Metanephros (tissue), 1 donor: ENCODE data around the gene MRGPRE. TPM values are rescaled to one million over a fixed set of nuclear protein-coding genes. Genes with fewer than 3 reads are reported as not detected.

ENCODE experiments used
- total RNA-seq: library from RNA; depleted of rRNA; stranded (reverse); fragments of >200 nt; gene quantifications from one replicate; pipeline ENCODE4 v1.2.3, GENCODE V29; 2014

MRGPRE gene, protein sequence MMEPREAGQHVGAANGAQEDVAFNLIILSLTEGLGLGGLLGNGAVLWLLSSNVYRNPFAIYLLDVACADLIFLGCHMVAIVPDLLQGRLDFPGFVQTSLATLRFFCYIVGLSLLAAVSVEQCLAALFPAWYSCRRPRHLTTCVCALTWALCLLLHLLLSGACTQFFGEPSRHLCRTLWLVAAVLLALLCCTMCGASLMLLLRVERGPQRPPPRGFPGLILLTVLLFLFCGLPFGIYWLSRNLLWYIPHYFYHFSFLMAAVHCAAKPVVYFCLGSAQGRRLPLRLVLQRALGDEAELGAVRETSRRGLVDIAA
- total RNA-seq = not detected

DNA sequence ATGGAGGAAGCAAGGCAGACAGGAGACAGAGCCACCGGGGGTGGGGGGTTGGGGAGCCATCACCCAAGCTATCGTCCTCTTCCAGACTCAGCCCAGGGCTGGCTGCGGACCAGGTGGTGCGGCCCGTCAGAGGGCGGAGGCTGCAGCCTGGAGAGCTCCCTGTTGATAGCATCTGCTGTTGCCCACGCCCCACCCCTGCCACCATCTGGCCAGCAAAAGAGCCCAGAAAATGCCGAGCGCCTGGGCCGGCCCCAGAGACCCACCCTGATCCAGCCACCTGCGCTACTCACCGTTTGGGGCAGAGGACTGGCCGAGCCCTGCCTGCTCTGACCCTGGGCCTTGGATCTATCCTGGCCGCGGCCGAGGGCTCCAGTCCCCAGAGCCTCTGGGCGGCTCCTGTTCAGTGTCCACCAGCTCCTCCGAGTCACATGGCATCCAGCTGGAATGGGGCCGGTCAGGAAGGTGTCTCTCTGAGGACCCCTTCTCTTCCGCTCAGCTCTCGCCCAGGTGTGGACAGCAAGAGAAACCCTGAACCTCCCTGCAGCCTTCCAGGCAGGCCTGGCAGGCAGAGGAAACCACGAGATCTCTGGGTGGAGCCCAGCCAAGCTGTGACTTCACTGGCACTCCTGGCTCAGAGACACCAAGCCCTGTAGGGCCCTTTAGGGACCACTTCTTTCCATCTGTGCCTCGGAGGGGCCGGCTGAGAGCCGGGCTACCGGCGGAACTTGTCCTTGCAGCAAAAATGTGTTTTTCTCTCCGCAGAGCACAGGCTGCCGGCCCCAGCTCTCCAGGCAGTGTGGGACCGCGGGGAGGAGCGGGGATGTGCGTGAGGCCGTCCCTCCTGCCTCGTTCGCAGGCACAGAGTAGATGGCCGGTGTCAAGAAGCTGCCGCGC, at the start of gene MRGPRE:
Gene MRGPRE (minus strand): TSS at position 567 of the 894 bp plus-strand sequence. CDS start 3,618 bp downstream, outside the sequence.

DNA sequence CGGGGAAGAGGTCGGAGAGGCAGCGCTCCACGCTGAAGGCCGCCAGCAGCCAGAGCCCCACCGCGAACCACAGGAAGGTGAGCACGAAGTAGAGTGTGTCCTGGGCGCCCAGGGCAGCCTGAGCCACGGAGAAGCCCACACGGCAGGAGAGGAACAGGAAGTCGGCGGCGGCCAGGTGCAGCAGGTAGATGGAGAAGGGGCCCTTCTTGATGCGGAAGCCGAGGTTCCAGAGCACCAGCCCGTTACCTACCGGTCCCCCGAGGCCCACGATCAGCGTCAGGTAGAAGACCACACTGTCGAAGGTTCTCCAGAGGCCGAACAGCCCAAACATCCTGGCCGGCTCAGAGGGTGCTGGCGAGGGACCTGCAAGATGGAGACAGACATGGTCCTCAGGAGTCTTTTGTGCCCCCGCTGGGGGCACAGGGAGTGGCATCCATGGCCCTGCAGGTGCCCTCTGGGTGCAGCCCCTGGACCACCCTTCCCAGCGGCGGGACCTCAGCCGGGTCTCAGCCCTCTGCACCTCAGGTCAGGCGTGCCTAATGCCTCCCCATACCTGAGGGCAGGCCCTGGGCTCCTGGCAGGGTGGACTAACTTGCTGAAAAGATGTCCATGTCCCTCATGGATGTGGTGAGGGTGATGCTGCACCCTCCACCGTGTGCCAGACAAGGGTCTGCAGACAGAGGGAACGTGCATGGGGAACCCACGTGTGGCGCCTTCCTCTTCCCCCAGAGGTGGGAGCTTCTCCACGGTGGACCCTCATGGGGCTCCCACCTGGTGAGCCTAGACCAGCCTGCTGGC, 13.5 kb downstream of the MRGPRE start, which contains the start of gene MRGPRG:
Gene MRGPRG (minus strand): TSS at position 331 of the 798 bp plus-strand sequence. CDS start 0 bp downstream, at position 331.

Other genes with a start within 250 kb of the MRGPRE start
- 148 TPM for gene NAP1L4, start 240.1 kb downstream of the MRGPRE start, total RNA-seq
- gene CARS1, start 175.0 kb downstream of the MRGPRE start, total RNA-seq = 21.0 TPM
- 41.8 TPM for gene OSBPL5, start 67.1 kb downstream of the MRGPRE start, total RNA-seq
- gene MRGPRG, start 13.6 kb downstream of the MRGPRE start, total RNA-seq = not detected
- 22.1 TPM for gene ZNF195, start 146.7 kb upstream of the MRGPRE start, total RNA-seq